ENCODE data around the gene NFASC.

DNA sequence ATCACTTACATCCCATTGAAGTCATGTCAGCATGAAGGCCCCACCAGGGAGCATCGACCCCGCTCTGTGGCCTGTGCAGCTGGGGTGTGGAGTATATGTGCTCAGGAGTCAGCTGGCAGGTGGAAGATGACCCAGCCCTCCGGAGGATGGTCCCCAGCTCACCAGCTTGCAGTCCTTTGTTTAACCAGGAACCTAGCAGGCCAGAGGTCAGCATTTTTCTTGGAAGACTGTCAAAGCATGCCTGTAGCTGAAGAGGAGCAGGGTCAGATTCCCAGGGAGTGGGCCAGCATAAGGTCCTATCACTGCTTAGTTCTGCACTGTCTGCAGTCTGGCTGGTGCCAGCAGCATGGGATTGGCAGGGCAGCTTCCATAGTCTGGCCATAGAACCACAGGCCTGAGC is 12.7 kb downstream of the NFASC start:
- TF ChIP-seq, protein P1, sequence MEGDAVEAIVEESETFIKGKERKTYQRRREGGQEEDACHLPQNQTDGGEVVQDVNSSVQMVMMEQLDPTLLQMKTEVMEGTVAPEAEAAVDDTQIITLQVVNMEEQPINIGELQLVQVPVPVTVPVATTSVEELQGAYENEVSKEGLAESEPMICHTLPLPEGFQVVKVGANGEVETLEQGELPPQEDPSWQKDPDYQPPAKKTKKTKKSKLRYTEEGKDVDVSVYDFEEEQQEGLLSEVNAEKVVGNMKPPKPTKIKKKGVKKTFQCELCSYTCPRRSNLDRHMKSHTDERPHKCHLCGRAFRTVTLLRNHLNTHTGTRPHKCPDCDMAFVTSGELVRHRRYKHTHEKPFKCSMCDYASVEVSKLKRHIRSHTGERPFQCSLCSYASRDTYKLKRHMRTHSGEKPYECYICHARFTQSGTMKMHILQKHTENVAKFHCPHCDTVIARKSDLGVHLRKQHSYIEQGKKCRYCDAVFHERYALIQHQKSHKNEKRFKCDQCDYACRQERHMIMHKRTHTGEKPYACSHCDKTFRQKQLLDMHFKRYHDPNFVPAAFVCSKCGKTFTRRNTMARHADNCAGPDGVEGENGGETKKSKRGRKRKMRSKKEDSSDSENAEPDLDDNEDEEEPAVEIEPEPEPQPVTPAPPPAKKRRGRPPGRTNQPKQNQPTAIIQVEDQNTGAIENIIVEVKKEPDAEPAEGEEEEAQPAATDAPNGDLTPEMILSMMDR (conservative IDR thresholded peaks at IDR 0.05; ENCODE audit: low read depth, low read length): no peak
- no peak for TF ChIP-seq EZH2phosphoT487 (IDR thresholded peaks at IDR 0.05; ENCODE audit: borderline replicate concordance, low read length)
